NCI-H510A (cell line): Measurements from ENCODE around the gene BRD4.
"Not testable (repeated sequence)": the region's sequence is repeated elsewhere in the genome, so short reads cannot be mapped to it uniquely, and the experiment has no call there.

ENCODE experiments used
- DNase-seq: peaks from one replicate; lab custom pipeline; 2025; lab: John Stamatoyannopoulos, UW

The BRD4 gene

GRCh38 chr19:15332311-15332996, at the start of gene BRD4:
Gene BRD4, minus strand, starts transcription at chr19:15332539. Its CDS starts 59,440 bp downstream, at chr19:15273099.
- DNase-seq = no peak

GRCh38 chr19:15381864-15382263, 49.5 kb upstream of the BRD4 start:
- DNase-seq = no peak

GRCh38 chr19:15381429-15381828, 49.1 kb upstream of the BRD4 start:
- DNase-seq = no peak

GRCh38 chr19:15379999-15380647, 47.8 kb upstream of the BRD4 start:
- DNase-seq = peak; percentile 76

GRCh38 chr19:15379083-15379998, 47.0 kb upstream of the BRD4 start, which contains the start of gene AKAP8:
Gene AKAP8, minus strand, starts transcription at chr19:15379787. Its CDS starts 56 bp downstream, at chr19:15379731.
- DNase-seq = peak; percentile 95

GRCh38 chr19:15378534-15379082, 46.3 kb upstream of the BRD4 start:
- peak; percentile 10 for DNase-seq

GRCh38 chr19:15374796-15375440, 42.6 kb upstream of the BRD4 start:
- DNase-seq = no peak

- DNase-seq = no peak
These were observed 41.8 kb upstream of the BRD4 start for GRCh38 chr19:15374105-15374651.

GRCh38 chr19:15373644-15374043, 41.3 kb upstream of the BRD4 start:
- DNase-seq = no peak

- no peak for DNase-seq
These were observed 40.6 kb upstream of the BRD4 start for GRCh38 chr19:15372891-15373301.

- no peak for DNase-seq
These were observed 40.1 kb upstream of the BRD4 start for GRCh38 chr19:15372470-15372869.

GRCh38 chr19:15371786-15372380, 39.5 kb upstream of the BRD4 start:
- no peak for DNase-seq

GRCh38 chr19:15371119-15371518, 38.8 kb upstream of the BRD4 start:
- no peak for DNase-seq

- DNase-seq = no peak
These were observed 37.2 kb upstream of the BRD4 start for GRCh38 chr19:15369594-15369891.

GRCh38 chr19:15368798-15369593, 36.7 kb upstream of the BRD4 start:
- no peak for DNase-seq

- no peak for DNase-seq
These were observed 35.8 kb upstream of the BRD4 start for GRCh38 chr19:15368051-15368632.

GRCh38 chr19:15367439-15367838, 35.1 kb upstream of the BRD4 start:
- DNase-seq = no peak

GRCh38 chr19:15365264-15365663, 32.9 kb upstream of the BRD4 start:
- no peak for DNase-seq

- not testable (repeated sequence) for DNase-seq
These were observed 31.5 kb upstream of the BRD4 start for GRCh38 chr19:15363791-15364190.

GRCh38 chr19:15363048-15363447, 30.7 kb upstream of the BRD4 start:
- not testable (repeated sequence) for DNase-seq
